Left ventricle myocardium inferior (tissue), 1 donor: ENCODE measurements around the gene ACTR3C. TPM values are rescaled to one million over a fixed set of nuclear protein-coding genes. Genes with fewer than 3 reads are reported as not detected.
"Not testable (repeated sequence)": the region's sequence is repeated elsewhere in the genome, so short reads cannot be mapped to it uniquely, and the experiment has no call there.

ENCODE experiments used
- DNase-seq: peaks from one replicate; pipeline ENCODE4 v3.0.0-alpha.2; 2020
- H3K27ac ChIP-seq: fragments of 200-600 bp; replicated peaks from 2 replicates; pipeline ENCODE4 v1.8.0; 2021
- H3K27me3 ChIP-seq: fragments of 200-600 bp; 2 replicates; pipeline ENCODE4 v1.8.0; 2021; ENCODE audit warnings: low read depth
- H3K36me3 ChIP-seq: fragments of 200-600 bp; 2 replicates; pipeline ENCODE4 v1.8.0; 2021
- H3K4me1 ChIP-seq: fragments of 200-600 bp; 2 replicates; pipeline ENCODE4 v1.8.0; 2021
- H3K4me3 ChIP-seq: fragments of 200-600 bp; 2 replicates; pipeline ENCODE4 v1.8.0; 2021; ENCODE audit warnings: mild to moderate bottlenecking, moderate library complexity
- H3K9me3 ChIP-seq: fragments of 200-600 bp; replicated peaks from 2 replicates; pipeline ENCODE4 v1.8.0; 2021
- intact Hi-C: fragments of 100-400 bp; cut with micrococcal nuclease; formaldehyde crosslinking; loops from one replicate; pipeline ENCODE4 v1.11.0; 2022
- total RNA-seq: library from RNA; stranded (reverse); fragmentation: NEBNext Ultra II Directional; extraction: Animal tissue kit (Norgen Biotek cat#: 25700); gene quantifications from one replicate; pipeline ENCODE4 v1.2.1, GENCODE V29; 2021
- donor health status: DM: no; HTN: yes; CAD: no; lungs with severe emphysema.

ACTR3C gene
- total RNA-seq, 1 donor from 2014 or later = 5.1 TPM

DNA sequence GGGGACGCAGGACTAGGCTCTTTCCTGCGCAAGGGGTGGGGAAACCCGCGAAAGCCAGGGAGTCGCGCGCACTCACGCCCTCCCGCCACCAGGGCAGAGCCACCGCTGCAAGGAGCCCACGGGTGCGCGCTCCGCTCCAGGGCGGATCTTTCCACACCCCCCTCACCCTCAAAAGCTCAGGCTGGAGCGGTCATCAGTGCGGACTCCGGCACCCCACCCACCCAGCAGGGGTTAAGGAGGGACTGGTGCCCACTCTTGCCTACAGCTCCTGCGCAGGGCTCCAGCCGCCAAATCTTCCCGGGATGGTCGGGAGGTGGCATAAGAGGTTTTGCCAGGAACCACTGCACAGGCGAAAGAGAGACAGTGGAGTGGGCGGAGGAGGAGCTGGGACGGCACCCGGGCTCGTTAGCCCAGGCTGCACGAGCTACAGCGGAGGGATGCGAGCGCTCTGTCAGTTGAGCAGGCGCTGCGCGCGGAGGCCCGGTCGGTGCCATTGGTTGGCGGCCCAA lies 102.6 kb downstream of the ACTR3C start:
- DNase-seq, H3K27ac ChIP-seq, H3K4me1 ChIP-seq, H3K9me3 ChIP-seq, H3K36me3 ChIP-seq, intact Hi-C loops: not testable (repeated sequence)
- H3K4me3 ChIP-seq = peak overlapping the region; percentile 21
- peaks cover 24% of the 10 kb centered on the region for H3K27me3 ChIP-seq

DNA sequence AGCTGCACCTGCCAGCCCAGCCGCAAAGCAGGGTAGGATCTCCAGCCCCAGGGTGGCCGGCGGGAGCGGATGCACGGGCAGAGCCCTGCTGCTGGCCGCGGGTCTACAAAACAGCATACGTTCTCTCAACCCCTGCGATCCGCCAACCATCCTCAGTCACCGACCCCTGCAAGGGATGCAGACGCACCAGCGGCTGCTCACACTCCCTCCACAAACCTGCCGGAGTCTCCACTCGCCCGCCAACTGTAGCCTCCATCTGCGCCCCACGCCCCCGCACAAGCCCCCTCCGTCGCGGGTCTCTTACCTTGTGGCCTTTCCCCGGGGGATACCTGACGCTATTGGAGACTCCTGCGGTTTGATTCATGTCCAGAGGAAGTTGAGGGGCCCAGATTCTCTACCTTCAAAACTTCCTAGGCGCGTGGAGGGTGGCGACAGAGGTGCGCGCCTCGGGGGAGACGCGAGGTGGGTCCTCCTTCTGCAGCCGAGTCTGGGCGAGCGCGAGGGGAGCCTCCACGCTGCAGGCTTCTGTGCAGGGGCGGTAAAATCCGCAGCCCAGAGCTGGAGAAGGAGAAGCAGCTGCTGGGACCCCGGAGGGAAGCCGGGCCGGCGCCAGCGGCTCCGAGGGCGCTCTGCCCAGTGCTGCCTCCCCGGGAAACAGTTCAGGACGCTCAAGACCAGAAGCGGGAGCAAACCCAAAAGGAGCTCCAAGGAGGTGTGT lies 103.2 kb downstream of the ACTR3C start:
- intact Hi-C loops, H3K9me3 ChIP-seq, H3K4me1 ChIP-seq, H3K27ac ChIP-seq, DNase-seq, H3K36me3 ChIP-seq: not testable (repeated sequence)
- Histone ChIP-seq H3K27me3 (peaks cover 24% of the 10 kb centered on the region), H3K4me3 (peak overlapping the region; percentile 21)

DNA sequence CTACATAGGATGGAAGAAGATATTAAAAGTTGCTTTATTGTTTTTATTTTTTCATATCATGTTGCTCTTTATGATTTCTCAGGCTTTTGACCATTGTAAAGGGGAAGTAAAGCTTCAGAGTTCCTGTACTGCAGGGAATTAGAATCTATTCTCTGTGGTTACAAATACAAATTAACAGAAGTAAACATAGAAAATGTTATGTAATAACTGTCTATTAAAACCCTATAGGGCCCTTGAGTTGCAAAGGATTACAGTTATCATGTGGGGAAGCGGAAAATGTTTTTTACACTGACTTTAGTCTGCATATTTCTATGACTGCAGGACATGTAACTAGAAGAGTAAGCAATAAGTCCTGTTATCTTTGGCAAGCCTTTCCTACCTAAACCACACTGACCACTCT lies 116.5 kb downstream of the ACTR3C start:
- H3K4me1 ChIP-seq, H3K36me3 ChIP-seq, H3K9me3 ChIP-seq, H3K27ac ChIP-seq, H3K27me3 ChIP-seq, DNase-seq, intact Hi-C loops, H3K4me3 ChIP-seq: not testable (repeated sequence)

DNA sequence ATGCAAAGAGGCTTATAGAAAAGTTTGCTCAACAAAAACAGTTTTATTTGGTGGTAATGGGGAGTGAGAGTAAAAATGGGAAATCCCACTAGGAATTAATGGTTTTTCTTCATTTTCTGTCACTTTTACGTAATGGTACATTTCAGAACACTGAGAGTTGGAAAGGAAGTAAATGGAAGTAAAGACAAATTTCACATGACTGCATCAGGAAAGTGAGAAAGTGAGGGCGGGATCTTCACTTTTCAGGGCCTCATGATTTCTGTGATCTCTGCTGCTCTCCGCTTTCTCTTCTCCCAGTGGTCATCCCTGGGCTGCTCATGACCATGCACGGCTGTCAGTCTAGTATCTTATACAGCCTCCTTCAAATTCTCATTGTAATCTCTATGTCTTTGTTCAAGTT lies 117.5 kb downstream of the ACTR3C start:
- H3K4me1 ChIP-seq, H3K36me3 ChIP-seq, H3K4me3 ChIP-seq, intact Hi-C loops, H3K27ac ChIP-seq, H3K9me3 ChIP-seq, DNase-seq, H3K27me3 ChIP-seq: not testable (repeated sequence)

DNA sequence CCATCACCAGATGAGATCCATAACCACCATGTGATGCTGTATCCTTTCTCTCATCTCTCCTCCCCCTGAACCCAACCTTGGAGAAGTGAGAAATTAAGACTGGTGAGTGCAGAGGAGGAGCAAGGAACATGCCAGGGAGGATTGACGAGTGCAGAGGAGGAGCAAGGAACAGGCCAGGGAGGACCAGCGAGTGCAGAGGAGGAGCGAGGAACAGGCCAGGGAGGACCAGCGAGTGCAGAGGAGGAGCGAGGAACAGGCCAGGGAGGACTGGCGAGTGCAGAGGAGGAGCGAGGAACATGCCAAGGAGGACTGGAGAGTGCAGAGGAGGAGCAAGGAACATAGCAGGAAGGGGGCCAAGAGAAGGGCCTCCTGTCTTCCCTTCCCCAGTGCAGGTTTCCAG lies 118.8 kb downstream of the ACTR3C start:
- H3K4me1 ChIP-seq, H3K27ac ChIP-seq, H3K9me3 ChIP-seq, H3K4me3 ChIP-seq, H3K27me3 ChIP-seq, H3K36me3 ChIP-seq, DNase-seq, intact Hi-C loops: not testable (repeated sequence)

DNA sequence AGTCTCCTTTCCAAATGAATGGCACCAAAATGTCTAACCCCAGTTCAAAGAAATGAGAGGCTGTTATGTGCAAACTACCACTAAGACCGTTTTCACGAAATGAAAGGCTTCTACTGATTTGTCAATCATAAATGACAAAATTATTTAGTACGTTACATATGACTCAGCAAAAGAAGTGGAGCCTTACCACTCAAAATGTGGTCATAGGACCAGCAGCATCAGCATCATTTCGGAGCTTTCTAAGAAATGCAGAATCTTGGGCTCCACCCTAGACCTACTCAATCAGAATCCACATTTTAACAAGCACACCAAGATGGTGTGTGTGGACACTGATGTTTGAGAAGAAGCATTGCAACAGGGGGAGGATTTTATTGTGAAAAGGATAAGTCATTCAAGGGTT lies 120.5 kb downstream of the ACTR3C start:
- H3K4me1 ChIP-seq, H3K9me3 ChIP-seq, H3K4me3 ChIP-seq, DNase-seq, H3K27me3 ChIP-seq, H3K27ac ChIP-seq, H3K36me3 ChIP-seq, intact Hi-C loops: not testable (repeated sequence)

Other genes starting within 250 kb of the ACTR3C start
- gene LRRC61, start 190 bp downstream of the ACTR3C start, total RNA-seq = 4.3 TPM
- gene RARRES2, start 18.1 kb upstream of the ACTR3C start, total RNA-seq = 17.6 TPM
- gene REPIN1, start 45.3 kb upstream of the ACTR3C start, total RNA-seq = 110 TPM
- gene ZNF775, start 55.8 kb upstream of the ACTR3C start, total RNA-seq = 3.1 TPM
- 11.0 TPM for gene GIMAP8, start 127.1 kb upstream of the ACTR3C start, total RNA-seq
- 16.8 TPM for gene GIMAP7, start 191.3 kb upstream of the ACTR3C start, total RNA-seq
- 31.2 TPM for gene GIMAP4, start 243.8 kb upstream of the ACTR3C start, total RNA-seq